Measurements from ENCODE around the gene GPR21.

GRCh38 chr9:123027517-123027916 is 6.0 kb upstream of the GPR21 start:
- no peak for TF ChIP-seq CTCF (IDR thresholded peaks at IDR 0.05; ENCODE audit: insufficient read depth, low read length, poor library complexity, severe bottlenecking)
- no peak for TF ChIP-seq EZH2phosphoT487 (conservative IDR thresholded peaks at IDR 0.05; ENCODE audit: low read length)
